MM.1S (cell line): ENCODE results near the gene DQX1.

Experiments
- CTCF ChIP-seq: fragments of 300-600 bp; sonication (generic); IDR thresholded peaks from 2 replicates; pipeline ENCODE4 v1.5.1; 2016; ENCODE audit warnings: antibody characterized with exemption, low read length, mixed read lengths
- EZH2phosphoT487 ChIP-seq: fragments of 300-600 bp; sonication (generic); IDR thresholded peaks from 2 replicates; pipeline ENCODE4 v1.6.1; 2018; ENCODE audit warnings: antibody characterized with exemption, low read length

GRCh38 chr2:74511104-74511989 is 14.7 kb downstream of the DQX1 start:
- TF ChIP-seq CTCF (no peak), EZH2phosphoT487 (no peak)
